HepG2 (cell line): ENCODE data around the gene VEZF1. TPM values are rescaled to one million over a fixed set of nuclear protein-coding genes. Genes with fewer than 3 reads are reported as not detected.

Experiments
- ATRX ChIP-seq: sonication (generic); formaldehyde crosslinking; IDR thresholded peaks from 2 replicates; pipeline ENCODE4 v1.4.0; 2020; ENCODE audit warnings: missing genetic modification reagents, borderline replicate concordance
- ELF4 ChIP-seq: sonication (generic); formaldehyde crosslinking; IDR thresholded peaks from 2 replicates; pipeline ENCODE4 v1.5.0; 2020; ENCODE audit warnings: missing genetic modification reagents, mild to moderate bottlenecking, moderate library complexity, borderline replicate concordance
- GPN1 ChIP-seq: sonication (generic); formaldehyde crosslinking; IDR thresholded peaks from 2 replicates; pipeline ENCODE4 v1.5.1; 2020; ENCODE audit warnings: missing genetic modification reagents, borderline replicate concordance
- GTF3A ChIP-seq: sonication (generic); formaldehyde crosslinking; conservative IDR thresholded peaks from 2 replicates; pipeline ENCODE4 v1.4.0; 2020; ENCODE audit warnings: mild to moderate bottlenecking, missing genetic modification reagents
- MYNN ChIP-seq: sonication (generic); formaldehyde crosslinking; IDR thresholded peaks from 2 replicates; pipeline ENCODE4 v1.4.0; 2020; ENCODE audit warnings: mild to moderate bottlenecking, low read depth, missing genetic modification reagents
- POLR2AphosphoS5 ChIP-seq: IDR thresholded peaks from 2 replicates; pipeline ENCODE4 v1.6.1; 2012; ENCODE audit warnings: low read depth, low read length
- SMARCC2 ChIP-seq: fragments of 450-650 bp; IDR thresholded peaks from 2 replicates; pipeline ENCODE4 v1.6.1; 2017; ENCODE audit warnings: antibody characterized with exemption, mild to moderate bottlenecking
- SMARCE1 ChIP-seq: fragments of 450-650 bp; IDR thresholded peaks from 2 replicates; pipeline ENCODE4 v1.6.1; 2017; ENCODE audit warnings: borderline replicate concordance
- SNAI1 ChIP-seq: sonication (generic); formaldehyde crosslinking; IDR thresholded peaks from 2 replicates; pipeline ENCODE4 v1.5.0; 2020; ENCODE audit warnings: mild to moderate bottlenecking, missing genetic modification reagents, borderline replicate concordance
- SPEN ChIP-seq: sonication (generic); formaldehyde crosslinking; IDR thresholded peaks from 2 replicates; pipeline ENCODE4 v1.5.1; 2020; ENCODE audit warnings: low read depth, mild to moderate bottlenecking, missing genetic modification reagents
- U2AF2 ChIP-seq: fragments of 200-400 bp; formaldehyde crosslinking; IDR thresholded peaks from 2 replicates; pipeline ENCODE4 v1.6.1; 2017; ENCODE audit warnings: low read depth, mild to moderate bottlenecking, low read length
- ZBTB1 ChIP-seq: sonication (generic); formaldehyde crosslinking; IDR thresholded peaks from 2 replicates; pipeline ENCODE4 v1.4.0; 2020; ENCODE audit warnings: missing genetic modification reagents, borderline replicate concordance
- ZC3H4 ChIP-seq: sonication (generic); formaldehyde crosslinking; IDR thresholded peaks from 2 replicates; pipeline ENCODE4 v1.4.0; 2020; ENCODE audit warnings: missing genetic modification reagents, borderline replicate concordance
- ZNF570 ChIP-seq: sonication (generic); formaldehyde crosslinking; IDR thresholded peaks from 2 replicates; pipeline ENCODE4 v1.4.0; 2020; ENCODE audit warnings: mild to moderate bottlenecking, missing genetic modification reagents, borderline replicate concordance
- ZNF616 ChIP-seq: sonication (generic); formaldehyde crosslinking; IDR thresholded peaks from 2 replicates; pipeline ENCODE4 v1.5.0; 2020; ENCODE audit warnings: low read depth, mild to moderate bottlenecking, missing genetic modification reagents
- ZNF776 ChIP-seq: sonication (generic); formaldehyde crosslinking; IDR thresholded peaks from 2 replicates; pipeline ENCODE4 v1.4.0; 2020; ENCODE audit warnings: mild to moderate bottlenecking, missing genetic modification reagents
- polyA plus RNA-seq, 8 experiments: library from polyadenylated mRNA; depleted of rRNA in 3 of 8; stranded (reverse) in 7 of 8; unstranded in 1 of 8; fragments of >200 nt; fragmentation: Illumina TruSeq in 4 of 8; extraction: Trizol in 4 of 8; gene quantifications; 2 replicates each; pipeline versions ENCODE4 v1.2.1 to v1.2.3, GENCODE V29; 2011 to 2016; ENCODE audit warnings: low read depth in 4 of 8, missing spikeins in 1 of 8, mixed read lengths in 1 of 8; ENCODE audit not compliant: insufficient read depth in 1 of 8
- total RNA-seq, 5 experiments: library from RNA; depleted of rRNA; stranded (reverse); fragments of >200 nt; fragmentation: Illumina TruSeq; extraction: Trizol; gene quantifications; 2 replicates each; pipeline ENCODE4 v1.2.3, GENCODE V29; 2016; ENCODE audit warnings: low read depth in 1 of 5
- TF ChIP-seq, protein P1 (sequence below): sonication (generic); formaldehyde crosslinking; IDR thresholded peaks from 2 replicates; pipeline ENCODE4 v1.4.0; 2020; ENCODE audit warnings: missing genetic modification reagents
- TF ChIP-seq, protein P2 (sequence below), 2 experiments: sonication (generic) in 1 of 2; formaldehyde crosslinking in 1 of 2; IDR thresholded peaks; 2 replicates each; pipeline versions ENCODE4 v1.5.1 to v1.6.1; 2011 to 2020; ENCODE audit warnings: borderline replicate concordance in 1 of 2, low read depth in 1 of 2, low read length in 1 of 2, mild to moderate bottlenecking in 1 of 2, missing genetic modification reagents in 1 of 2, moderate library complexity in 1 of 2
- TF ChIP-seq, protein P3 (sequence below): sonication (generic); formaldehyde crosslinking; IDR thresholded peaks from 2 replicates; pipeline ENCODE4 v1.4.0; 2020; ENCODE audit warnings: missing genetic modification reagents
- TF ChIP-seq, protein P4 (sequence below): IDR thresholded peaks from 2 replicates; pipeline ENCODE4 v1.6.1; 2018; ENCODE audit warnings: missing genetic modification reagents, mild to moderate bottlenecking, missing compliant biosample characterization
- TF ChIP-seq, protein P5 (sequence below): sonication (generic); formaldehyde crosslinking; IDR thresholded peaks from 2 replicates; pipeline ENCODE4 v1.8.0; 2023; ENCODE audit warnings: mild to moderate bottlenecking, missing genetic modification reagents

Gene VEZF1
- total and polyA plus RNA-seq, 2 of the 13 experiments (the other 11 are each of a cell fraction or from before 2014, with no cell fraction given), result 45.9 to 49.7 TPM

DNA sequence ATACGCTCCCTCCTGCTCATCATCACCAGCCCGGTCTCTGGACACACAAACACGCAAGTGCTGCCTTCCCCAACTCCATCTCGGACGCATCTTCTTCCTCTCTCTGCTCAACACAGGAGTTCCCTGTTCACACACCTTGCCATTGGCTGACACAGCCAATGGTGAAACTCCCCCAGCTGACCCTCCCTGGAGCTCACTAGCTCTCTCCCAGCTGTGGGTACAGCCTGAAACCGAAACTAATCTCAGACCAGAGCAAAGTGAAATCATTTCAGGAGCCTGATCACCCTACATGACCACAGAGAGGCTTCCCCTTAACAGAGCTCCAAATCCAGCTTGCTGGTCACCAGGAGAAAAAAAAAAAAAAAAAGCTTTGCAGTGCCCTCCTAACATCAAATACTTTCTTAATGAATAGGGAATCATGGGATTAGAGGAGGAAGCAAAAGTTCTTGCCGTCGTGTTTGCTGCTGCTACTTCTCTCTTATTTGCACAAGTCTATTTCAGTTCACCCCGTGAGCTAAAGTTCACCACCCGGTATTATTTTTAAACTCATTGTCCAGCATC lies 41.2 kb downstream of the VEZF1 start (continued):
- TF ChIP-seq GPN1 (CRISPR knock-in tag) (no peak), ZC3H4 (no peak), ATRX (CRISPR knock-in tag) (no peak), SMARCE1 (no peak), POLR2AphosphoS5 (no peak), ZBTB1 (CRISPR knock-in tag) (no peak), SMARCC2 (no peak), ZNF776 (CRISPR knock-in tag) (no peak), GTF3A (no peak), U2AF2 (no peak), ZNF570 (CRISPR knock-in tag) (no peak), SPEN (CRISPR knock-in tag) (no peak), ZNF616 (CRISPR knock-in tag) (no peak), MYNN (CRISPR knock-in tag) (no peak), ELF4 (CRISPR knock-in tag) (no peak), SNAI1 (no peak)
- TF ChIP-seq, protein P1, sequence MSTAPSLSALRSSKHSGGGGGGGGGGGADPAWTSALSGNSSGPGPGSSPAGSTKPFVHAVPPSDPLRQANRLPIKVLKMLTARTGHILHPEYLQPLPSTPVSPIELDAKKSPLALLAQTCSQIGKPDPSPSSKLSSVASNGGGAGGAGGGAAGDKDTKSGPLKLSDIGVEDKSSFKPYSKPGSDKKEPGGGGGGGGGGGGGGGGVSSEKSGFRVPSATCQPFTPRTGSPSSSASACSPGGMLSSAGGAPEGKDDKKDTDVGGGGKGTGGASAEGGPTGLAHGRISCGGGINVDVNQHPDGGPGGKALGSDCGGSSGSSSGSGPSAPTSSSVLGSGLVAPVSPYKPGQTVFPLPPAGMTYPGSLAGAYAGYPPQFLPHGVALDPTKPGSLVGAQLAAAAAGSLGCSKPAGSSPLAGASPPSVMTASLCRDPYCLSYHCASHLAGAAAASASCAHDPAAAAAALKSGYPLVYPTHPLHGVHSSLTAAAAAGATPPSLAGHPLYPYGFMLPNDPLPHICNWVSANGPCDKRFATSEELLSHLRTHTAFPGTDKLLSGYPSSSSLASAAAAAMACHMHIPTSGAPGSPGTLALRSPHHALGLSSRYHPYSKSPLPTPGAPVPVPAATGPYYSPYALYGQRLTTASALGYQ (CRISPR knock-in tag), result no peak
- TF ChIP-seq, protein P2, sequence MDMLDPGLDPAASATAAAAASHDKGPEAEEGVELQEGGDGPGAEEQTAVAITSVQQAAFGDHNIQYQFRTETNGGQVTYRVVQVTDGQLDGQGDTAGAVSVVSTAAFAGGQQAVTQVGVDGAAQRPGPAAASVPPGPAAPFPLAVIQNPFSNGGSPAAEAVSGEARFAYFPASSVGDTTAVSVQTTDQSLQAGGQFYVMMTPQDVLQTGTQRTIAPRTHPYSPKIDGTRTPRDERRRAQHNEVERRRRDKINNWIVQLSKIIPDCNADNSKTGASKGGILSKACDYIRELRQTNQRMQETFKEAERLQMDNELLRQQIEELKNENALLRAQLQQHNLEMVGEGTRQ (IDR thresholded peaks at IDR 0.05; ENCODE audit: low read depth, low read length), result no peak
- TF ChIP-seq, protein P2 (CRISPR knock-in tag; IDR thresholded peaks at IDR 0.05; ENCODE audit: borderline replicate concordance), result no peak
- TF ChIP-seq, protein P3, sequence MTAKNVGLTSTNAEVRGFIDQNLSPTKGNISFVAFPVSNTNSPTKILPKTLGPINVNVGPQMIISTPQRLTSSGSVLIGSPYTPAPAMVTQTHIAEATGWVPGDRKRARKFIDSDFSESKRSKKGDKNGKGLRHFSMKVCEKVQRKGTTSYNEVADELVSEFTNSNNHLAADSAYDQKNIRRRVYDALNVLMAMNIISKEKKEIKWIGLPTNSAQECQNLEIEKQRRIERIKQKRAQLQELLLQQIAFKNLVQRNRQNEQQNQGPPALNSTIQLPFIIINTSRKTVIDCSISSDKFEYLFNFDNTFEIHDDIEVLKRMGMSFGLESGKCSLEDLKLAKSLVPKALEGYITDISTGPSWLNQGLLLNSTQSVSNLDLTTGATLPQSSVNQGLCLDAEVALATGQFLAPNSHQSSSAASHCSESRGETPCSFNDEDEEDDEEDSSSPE (CRISPR knock-in tag), result no peak
- TF ChIP-seq, protein P4, sequence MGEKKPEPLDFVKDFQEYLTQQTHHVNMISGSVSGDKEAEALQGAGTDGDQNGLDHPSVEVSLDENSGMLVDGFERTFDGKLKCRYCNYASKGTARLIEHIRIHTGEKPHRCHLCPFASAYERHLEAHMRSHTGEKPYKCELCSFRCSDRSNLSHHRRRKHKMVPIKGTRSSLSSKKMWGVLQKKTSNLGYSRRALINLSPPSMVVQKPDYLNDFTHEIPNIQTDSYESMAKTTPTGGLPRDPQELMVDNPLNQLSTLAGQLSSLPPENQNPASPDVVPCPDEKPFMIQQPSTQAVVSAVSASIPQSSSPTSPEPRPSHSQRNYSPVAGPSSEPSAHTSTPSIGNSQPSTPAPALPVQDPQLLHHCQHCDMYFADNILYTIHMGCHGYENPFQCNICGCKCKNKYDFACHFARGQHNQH, result 0 out of 2 replicates have a peak, but pooled peaks have one; percentile 40
- TF ChIP-seq, protein P5, sequence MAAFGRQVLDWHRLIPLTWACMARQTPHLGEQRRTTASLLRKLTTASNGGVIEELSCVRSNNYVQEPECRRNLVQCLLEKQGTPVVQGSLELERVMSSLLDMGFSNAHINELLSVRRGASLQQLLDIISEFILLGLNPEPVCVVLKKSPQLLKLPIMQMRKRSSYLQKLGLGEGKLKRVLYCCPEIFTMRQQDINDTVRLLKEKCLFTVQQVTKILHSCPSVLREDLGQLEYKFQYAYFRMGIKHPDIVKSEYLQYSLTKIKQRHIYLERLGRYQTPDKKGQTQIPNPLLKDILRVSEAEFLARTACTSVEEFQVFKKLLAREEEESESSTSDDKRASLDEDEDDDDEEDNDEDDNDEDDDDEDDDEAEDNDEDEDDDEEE (CRISPR knock-in tag), result no peak
